B cell (primary cell): ENCODE results near the gene COL26A1. TPM values are rescaled to one million over a fixed set of nuclear protein-coding genes. Genes with fewer than 3 reads are reported as not detected.
A peak's percentile ranks its signal among the peaks of the same experiment; 100 is the strongest.

Source experiments
- ATAC-seq: fragments of 200-7000 bp; cut with Tn5 transposase; one replicate; pipeline ENCODE4 v1.10.0; 2021; ENCODE audit warnings: low read depth, mild to moderate bottlenecking, moderate number of reproducible peaks, moderate library complexity
- CTCF ChIA-PET: fragments of 350-600 bp; sonication (Branson Sonifier 250); formaldehyde crosslinking; loops from one replicate; lab custom pipeline; 2021; ENCODE audit warnings: antibody characterized with exemption, inconsistent platforms; lab: Charles Lee
- POLR2A ChIA-PET: fragments of 350-600 bp; sonication (Branson Sonifier 250); formaldehyde crosslinking; loops from one replicate; lab custom pipeline; 2021; ENCODE audit warnings: antibody characterized with exemption; lab: Charles Lee
- DNase-seq: peaks from one replicate; pipeline ENCODE4 v3.0.0; 2013
- H2AFZ ChIP-seq: 2 replicates; pipeline ENCODE4 v1.6.1; 2012; ENCODE audit warnings: mild to moderate bottlenecking, low read depth, low read length; ENCODE audit not compliant: insufficient read depth, poor library complexity, severe bottlenecking
- H3K27ac ChIP-seq, 2 donors: 1 replicate in 1 of 2; 2 replicates in 1 of 2; pipeline ENCODE4 v1.5.1; 2012 to 2013; ENCODE audit warnings: low read length in 2 of 2, mild to moderate bottlenecking in 2 of 2, moderate library complexity in 1 of 2
- H3K27me3 ChIP-seq, 4 experiments: fragments of 200-600 bp in 1 of 4; sonication (generic) in 1 of 4; replicated peaks in 1 of 4; 1 replicate in 2 of 4; 2 replicates in 2 of 4; pipeline versions ENCODE4 v1.6.1 to v1.7.0; 2013 to 2016; ENCODE audit warnings: low read length in 3 of 4, mild to moderate bottlenecking in 2 of 4, mixed read lengths in 1 of 4, moderate library complexity in 1 of 4; ENCODE audit not compliant: insufficient read depth in 4 of 4, control insufficient read depth in 3 of 4; ENCODE audit errors: control extremely low read depth in 1 of 4
- H3K36me3 ChIP-seq, 2 experiments: replicated peaks in 1 of 2; 1 replicate in 1 of 2; 2 replicates in 1 of 2; pipeline versions ENCODE4 v1.6.1 to v1.7.1; 2013; ENCODE audit warnings: low read length in 1 of 2; ENCODE audit not compliant: insufficient read depth in 2 of 2, control insufficient read depth in 1 of 2; ENCODE audit errors: control extremely low read depth in 1 of 2, extremely low read depth in 1 of 2
- H3K4me1 ChIP-seq, 2 donors: fragments of 200-600 bp in 1 of 2; sonication (generic) in 1 of 2; 1 replicate in 1 of 2; 2 replicates in 1 of 2; pipeline versions ENCODE4 v1.5.1 to v1.6.1; 2013 to 2017; ENCODE audit warnings: low read length in 2 of 2; ENCODE audit not compliant: control insufficient read depth in 2 of 2, insufficient read depth in 2 of 2
- H3K4me2 ChIP-seq: replicated peaks from 2 replicates; pipeline ENCODE3; 2012; ENCODE audit warnings: mild to moderate bottlenecking, low read depth, low read length; ENCODE audit not compliant: poor library complexity, severe bottlenecking
- H3K4me3 ChIP-seq, 5 experiments: fragments of 200-600 bp in 1 of 5; sonication (generic) in 1 of 5; 1 replicate in 3 of 5; 2 replicates in 2 of 5; pipeline versions ENCODE4 v1.5.1 to v1.7.0; 2011 to 2016; ENCODE audit warnings: low read length in 4 of 5, mild to moderate bottlenecking in 4 of 5, low read depth in 2 of 5, control low read depth in 1 of 5, moderate library complexity in 1 of 5; ENCODE audit not compliant: insufficient read depth in 1 of 5; ENCODE audit errors: control extremely low read depth in 1 of 5, extremely low read depth in 1 of 5
- H3K79me2 ChIP-seq: fragments of 200-600 bp; sonication (generic); one replicate; pipeline ENCODE4 v1.6.0; 2016; ENCODE audit warnings: low read length; ENCODE audit not compliant: control insufficient read depth, insufficient read depth
- H3K9ac ChIP-seq: fragments of 200-600 bp; sonication (generic); 2 replicates; pipeline ENCODE4 v1.6.1; 2017; ENCODE audit warnings: mild to moderate bottlenecking, low read length, moderate library complexity
- H3K9me3 ChIP-seq, 3 donors: one replicate each; pipeline versions ENCODE4 v1.6.1 to v1.7.1; 2013; ENCODE audit warnings: low read length in 2 of 3; ENCODE audit not compliant: control insufficient read depth in 2 of 3, insufficient read depth in 1 of 3; ENCODE audit errors: control extremely low read depth in 1 of 3
- H4K20me1 ChIP-seq: 2 replicates; pipeline ENCODE4 v1.6.0; 2012; ENCODE audit warnings: mild to moderate bottlenecking, low read length; ENCODE audit not compliant: insufficient read depth, control insufficient read depth, poor library complexity, severe bottlenecking
- H3K27ac Mint-ChIP-seq: one replicate; pipeline ENCODE4 v1.8.0; 2021; ENCODE audit warnings: mixed read lengths
- H3K27me3 Mint-ChIP-seq: one replicate; pipeline ENCODE4 v1.8.0; 2021; ENCODE audit warnings: mixed read lengths
- H3K4me1 Mint-ChIP-seq: one replicate; pipeline ENCODE4 v1.8.0; 2021; ENCODE audit warnings: mixed read lengths
- H3K4me3 Mint-ChIP-seq: one replicate; pipeline ENCODE4 v1.8.0; 2021; ENCODE audit warnings: mixed read lengths
- H3K9me3 Mint-ChIP-seq: one replicate; pipeline ENCODE4 v1.8.0; 2022; ENCODE audit warnings: mixed read lengths; ENCODE audit not compliant: insufficient read depth
- EZH2 ChIP-seq: IDR thresholded peaks from 2 replicates; pipeline ENCODE4 v1.6.1; 2012; ENCODE audit warnings: borderline replicate concordance, low read depth, mild to moderate bottlenecking, moderate library complexity, low read length; ENCODE audit not compliant: insufficient read depth, poor library complexity, severe bottlenecking
- WGBS: methylation state at CpG from one replicate; pipeline ENCODE4 v1.1.5; 2013; ENCODE audit warnings: missing lambda C conversion rate; ENCODE audit not compliant: insufficient coverage; 5-methylcytosine and 5-hydroxymethylcytosine counted together
- intact Hi-C: fragments of 100-400 bp; cut with micrococcal nuclease; formaldehyde crosslinking; loops from one replicate; pipeline ENCODE4 v1.10.0; 2022
- polyA plus RNA-seq: library from polyadenylated mRNA; depleted of rRNA; stranded (reverse); fragments of >200 nt; gene quantifications from 2 replicates; pipeline ENCODE4 v1.2.3, GENCODE V29; 2012
- total RNA-seq, 2 donors: library from RNA; stranded (reverse); fragments of 120-200 nt in 1 of 2; gene quantifications; 1 replicate in 1 of 2; 2 replicates in 1 of 2; pipeline versions ENCODE4 v1.2.3 to v1.2.4, GENCODE V29; 2013 to 2022
- TF ChIP-seq, protein P1 (sequence below): fragments of 200-600 bp; IDR thresholded peaks from one replicate; pipeline ENCODE4 v1.8.0; 2022; ENCODE audit warnings: antibody characterized with exemption, mild to moderate bottlenecking

COL26A1 gene
- total and polyA plus RNA-seq, 2 donors (not counting 1 experiment from before 2014, with no cell fraction given): not detected

DNA sequence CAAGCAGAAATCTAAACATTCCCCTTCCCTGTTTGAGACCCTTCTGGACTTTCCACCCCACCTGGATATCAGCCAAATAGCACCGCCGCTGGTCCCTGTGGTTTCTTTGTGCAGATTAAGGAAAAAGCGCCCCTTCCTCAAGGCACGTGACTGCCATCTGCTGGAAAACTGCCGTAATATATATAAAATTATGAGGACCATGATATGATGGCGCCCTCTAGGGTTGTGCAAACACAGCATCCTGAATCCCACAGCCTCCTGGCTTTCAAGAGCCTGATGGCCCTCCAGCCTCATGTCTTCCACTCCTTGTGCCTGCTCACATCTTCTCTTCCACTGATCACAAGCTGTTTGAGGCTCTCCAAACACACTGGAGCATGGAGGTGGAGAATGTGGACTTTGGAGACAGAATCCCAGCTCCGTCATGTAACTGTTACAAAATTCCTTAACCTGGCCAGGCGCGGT lies 145.1 kb downstream of the COL26A1 start:
- peak overlapping the region; percentile 39 for H3K9ac ChIP-seq
- H3K36me3 ChIP-seq: no peaks in the 10 kb centered on the region
- no peak for TF ChIP-seq EZH2
- TF ChIP-seq, protein P1, sequence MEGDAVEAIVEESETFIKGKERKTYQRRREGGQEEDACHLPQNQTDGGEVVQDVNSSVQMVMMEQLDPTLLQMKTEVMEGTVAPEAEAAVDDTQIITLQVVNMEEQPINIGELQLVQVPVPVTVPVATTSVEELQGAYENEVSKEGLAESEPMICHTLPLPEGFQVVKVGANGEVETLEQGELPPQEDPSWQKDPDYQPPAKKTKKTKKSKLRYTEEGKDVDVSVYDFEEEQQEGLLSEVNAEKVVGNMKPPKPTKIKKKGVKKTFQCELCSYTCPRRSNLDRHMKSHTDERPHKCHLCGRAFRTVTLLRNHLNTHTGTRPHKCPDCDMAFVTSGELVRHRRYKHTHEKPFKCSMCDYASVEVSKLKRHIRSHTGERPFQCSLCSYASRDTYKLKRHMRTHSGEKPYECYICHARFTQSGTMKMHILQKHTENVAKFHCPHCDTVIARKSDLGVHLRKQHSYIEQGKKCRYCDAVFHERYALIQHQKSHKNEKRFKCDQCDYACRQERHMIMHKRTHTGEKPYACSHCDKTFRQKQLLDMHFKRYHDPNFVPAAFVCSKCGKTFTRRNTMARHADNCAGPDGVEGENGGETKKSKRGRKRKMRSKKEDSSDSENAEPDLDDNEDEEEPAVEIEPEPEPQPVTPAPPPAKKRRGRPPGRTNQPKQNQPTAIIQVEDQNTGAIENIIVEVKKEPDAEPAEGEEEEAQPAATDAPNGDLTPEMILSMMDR: peak; percentile 78
- no peaks in the 10 kb centered on the region for H4K20me1 ChIP-seq
- CTCF ChIA-PET: interaction anchor here (0.5 to 4.1 kb wide), 6 partner anchors 20 to 623 kb away, joined by 3 to 28 read pairs (median 4); partner anchors contain the start of gene COL26A1
- peaks cover 30 to 35% of the 10 kb centered on the region in 2 donors for H3K4me1 ChIP-seq
- peak overlapping the region; percentile 18 for H3K4me3 Mint-ChIP-seq
- POLR2A ChIA-PET: no interaction called here
- H3K27ac Mint-ChIP-seq: no peak overlapping the region
- H3K79me2 ChIP-seq: no peaks in the 10 kb centered on the region
- H3K27ac ChIP-seq: no peak overlapping the region
- peaks cover 5% of the 10 kb centered on the region for H3K27me3 Mint-ChIP-seq
- H3K9me3 Mint-ChIP-seq: no peaks in the 10 kb centered on the region
- H3K9me3 ChIP-seq: no peaks in the 10 kb centered on the region
- no CpG with 5 or more reads among the region's 9 CpGs for WGBS
- H3K27me3 ChIP-seq: peaks cover 0 to 17% (median 2%) of the 10 kb centered on the region in 4 experiments
- intact Hi-C loops: loop anchor here (1.0 kb wide), 1 partner anchor 144 kb away; no protein-coding TSS in a partner anchor
- peak; percentile 64 for DNase-seq
- H3K4me1 Mint-ChIP-seq: peaks cover 42% of the 10 kb centered on the region
- peak; percentile 48 for ATAC-seq
- H3K4me3 ChIP-seq: peak overlapping the region in 3 of 5 experiments; percentile 10 to 33 (median 18)
- H2AFZ ChIP-seq: peak overlapping the region; percentile 66
- H3K4me2 ChIP-seq: peak overlapping the region; percentile 74

DNA sequence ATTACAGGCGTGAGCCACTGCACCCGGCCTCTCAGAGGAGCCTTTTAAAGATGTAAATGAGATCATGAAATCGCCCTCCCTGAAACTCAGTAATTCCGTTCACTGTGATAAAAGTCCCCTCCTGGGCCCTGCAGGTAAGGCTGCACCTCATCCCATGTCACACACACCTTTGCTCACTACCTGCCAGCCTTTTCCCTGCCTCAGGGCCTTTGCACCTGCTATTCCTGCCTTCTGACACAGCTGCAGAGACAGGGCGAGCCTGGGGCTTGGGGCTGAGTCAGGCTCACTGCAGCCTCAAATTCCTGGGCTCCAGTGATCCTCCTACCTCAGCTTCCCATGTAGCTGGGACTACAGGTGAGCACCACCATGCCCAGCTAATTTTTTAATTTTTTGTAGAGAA lies 147.6 kb downstream of the COL26A1 start:
- H3K27me3 ChIP-seq: peaks cover 0 to 22% (median 2%) of the 10 kb centered on the region in 4 experiments
- CTCF ChIA-PET: no interaction called here

More for the DNA sequence above, 147.6 kb downstream of the COL26A1 start:
- POLR2A ChIA-PET: no interaction called here
- Histone ChIP-seq H3K4me1 (peaks cover 11 to 13% of the 10 kb centered on the region in 2 donors), H3K9ac (no peak overlapping the region), H3K4me2 (no peak overlapping the region), H3K36me3 (no peaks in the 10 kb centered on the region), H3K9me3 (no peaks in the 10 kb centered on the region), H2AFZ (no peak overlapping the region), H3K4me3 (no peak overlapping the region), H4K20me1 (no peaks in the 10 kb centered on the region), H3K27ac (no peak overlapping the region), H3K79me2 (no peaks in the 10 kb centered on the region)
- TF ChIP-seq EZH2: no peak
- TF ChIP-seq, protein P1: no peak
- WGBS: 89% methylated on average over 5 of the region's 5 CpGs
- peaks cover 10% of the 10 kb centered on the region for H3K27me3 Mint-ChIP-seq
- ATAC-seq (no peak), DNase-seq (no peak)
- no peak overlapping the region for H3K27ac Mint-ChIP-seq
- intact Hi-C loops: no loop called here
- H3K9me3 Mint-ChIP-seq: no peaks in the 10 kb centered on the region
- no peak overlapping the region for H3K4me3 Mint-ChIP-seq
- H3K4me1 Mint-ChIP-seq: peaks cover 23% of the 10 kb centered on the region
